ENCODE results near the gene PRTFDC1. TPM values are rescaled to one million over a fixed set of nuclear protein-coding genes. Genes with fewer than 3 reads are reported as not detected.

Gene PRTFDC1
- total RNA-seq, 2 experiments from 2014 or later: 2.2 to 2.7 TPM

GRCh38 chr10:24847112-24848070, 105.0 kb downstream of the PRTFDC1 start:
- no peaks in the 10 kb centered on the region for H3K9me3 Mint-ChIP-seq
- DNase-seq: no peak
- no peak overlapping the region for H3K27ac Mint-ChIP-seq
- ChIA-PET CTCF (interaction anchor here (0.7 to 1.0 kb wide), 2 partner anchors 9 to 205 kb away, joined by 3 to 4 read pairs; no protein-coding TSS in a partner anchor), POLR2A (no interaction called here)
- H3K36me3 Mint-ChIP-seq (ENCODE audit: low read depth): no peaks in the 10 kb centered on the region
- no peaks in the 10 kb centered on the region for H3K27me3 Mint-ChIP-seq
- intact Hi-C loops (cut with micrococcal nuclease): no loop called here
- no peak for ATAC-seq
- no peak overlapping the region for H3K4me3 Mint-ChIP-seq
- no peak for TF ChIP-seq CTCF (IDR thresholded peaks at IDR 0.05)
- H3K4me1 Mint-ChIP-seq (ENCODE audit: low read depth): peaks cover 2% of the 10 kb centered on the region

- intact Hi-C loops (cut with micrococcal nuclease): no loop called here
- no peak for ATAC-seq
- Mint-ChIP-seq H3K27me3 (no peaks in the 10 kb centered on the region), H3K4me3 (no peak overlapping the region), H3K36me3 (ENCODE audit: low read depth) (no peaks in the 10 kb centered on the region), H3K4me1 (ENCODE audit: low read depth) (no peaks in the 10 kb centered on the region), H3K27ac (no peak overlapping the region), H3K9me3 (no peaks in the 10 kb centered on the region)
- CTCF ChIA-PET: no interaction called here
- POLR2A ChIA-PET: no interaction called here
- no peak for TF ChIP-seq CTCF (IDR thresholded peaks at IDR 0.05)
- no peak for DNase-seq
Observed at GRCh38 chr10:24844742-24845141, 107.7 kb downstream of the PRTFDC1 start.

GRCh38 chr10:24843256-24843655, 109.2 kb downstream of the PRTFDC1 start:
- no peak for TF ChIP-seq CTCF (IDR thresholded peaks at IDR 0.05)
- POLR2A ChIA-PET: no interaction called here
- Mint-ChIP-seq H3K27me3 (no peaks in the 10 kb centered on the region), H3K9me3 (no peaks in the 10 kb centered on the region), H3K27ac (no peak overlapping the region), H3K4me1 (ENCODE audit: low read depth) (no peaks in the 10 kb centered on the region), H3K36me3 (ENCODE audit: low read depth) (no peaks in the 10 kb centered on the region), H3K4me3 (no peak overlapping the region)
- intact Hi-C loops (cut with micrococcal nuclease): no loop called here
- CTCF ChIA-PET: interaction anchor here (1.3 kb wide), 1 partner anchor 226 kb away, joined by 4 read pairs; no protein-coding TSS in a partner anchor
- DNase-seq (no peak), ATAC-seq (no peak)

GRCh38 chr10:24842856-24843255, 109.5 kb downstream of the PRTFDC1 start:
- no peak overlapping the region for H3K27ac Mint-ChIP-seq
- TF ChIP-seq CTCF (IDR thresholded peaks at IDR 0.05): no peak
- H3K36me3 Mint-ChIP-seq (ENCODE audit: low read depth): no peaks in the 10 kb centered on the region
- no peak for DNase-seq
- CTCF ChIA-PET: interaction anchor here (1.3 kb wide), 1 partner anchor 225 kb away, joined by 4 read pairs; no protein-coding TSS in a partner anchor
- POLR2A ChIA-PET: no interaction called here
- ATAC-seq: no peak
- H3K9me3 Mint-ChIP-seq: peaks cover 2% of the 10 kb centered on the region
- H3K4me1 Mint-ChIP-seq (ENCODE audit: low read depth): no peaks in the 10 kb centered on the region
- intact Hi-C loops (cut with micrococcal nuclease): no loop called here
- H3K4me3 Mint-ChIP-seq: no peak overlapping the region
- no peaks in the 10 kb centered on the region for H3K27me3 Mint-ChIP-seq

- H3K9me3 Mint-ChIP-seq: peaks cover 10% of the 10 kb centered on the region
- no peaks in the 10 kb centered on the region for H3K4me1 Mint-ChIP-seq (ENCODE audit: low read depth)
- no peak overlapping the region for H3K27ac Mint-ChIP-seq
- DNase-seq (no peak), ATAC-seq (no peak)
- intact Hi-C loops (cut with micrococcal nuclease): no loop called here
- no peaks in the 10 kb centered on the region for H3K36me3 Mint-ChIP-seq (ENCODE audit: low read depth)
- POLR2A ChIA-PET: no interaction called here
- CTCF ChIA-PET: no interaction called here
- H3K4me3 Mint-ChIP-seq: no peak overlapping the region
- H3K27me3 Mint-ChIP-seq: no peaks in the 10 kb centered on the region
- TF ChIP-seq CTCF (IDR thresholded peaks at IDR 0.05): no peak
Observed at GRCh38 chr10:24841530-24841929, 110.9 kb downstream of the PRTFDC1 start.

All from activated CD8-positive, alpha-beta T cell treated with anti-CD3 and anti-CD28 coated beads for 36 hours (primary cell).